Osteoblast (primary cell): Measurements from ENCODE around the gene BRSK2. TPM values are rescaled to one million over a fixed set of nuclear protein-coding genes. Genes with fewer than 3 reads are reported as not detected.

Experiments
- DNase-seq: peaks from one replicate; pipeline ENCODE4 v3.0.0; 2011; ENCODE audit warnings: low spot score, mixed read lengths; ENCODE audit not compliant: insufficient read length; ENCODE audit errors: missing footprints
- H2AFZ ChIP-seq: 2 replicates; pipeline ENCODE4 v1.6.0; 2011; ENCODE audit warnings: mild to moderate bottlenecking, low read length
- H3K27ac ChIP-seq: 2 replicates; pipeline ENCODE4 v1.5.1; 2011; ENCODE audit warnings: mild to moderate bottlenecking, low read depth, low read length, moderate library complexity
- H3K27me3 ChIP-seq: 2 replicates; pipeline ENCODE4 v1.6.0; 2012; ENCODE audit warnings: mild to moderate bottlenecking, control low read depth, inconsistent platforms, low read length, moderate library complexity; ENCODE audit not compliant: insufficient read depth
- H3K36me3 ChIP-seq: 2 replicates; pipeline ENCODE4 v1.5.1; 2011; ENCODE audit warnings: mild to moderate bottlenecking, low read length, control low read depth, moderate library complexity; ENCODE audit not compliant: insufficient read depth
- H3K4me1 ChIP-seq: 2 replicates; pipeline ENCODE4 v1.5.1; 2011; ENCODE audit warnings: mild to moderate bottlenecking, low read length, control low read depth, moderate library complexity; ENCODE audit not compliant: insufficient read depth
- H3K4me2 ChIP-seq: 2 replicates; pipeline ENCODE4 v1.6.0; 2011; ENCODE audit warnings: mild to moderate bottlenecking, low read length; ENCODE audit not compliant: insufficient read depth
- H3K4me3 ChIP-seq: fragments of 200-600 bp; sonication (generic); 3 replicates; pipeline ENCODE4 v1.5.1; 2012; ENCODE audit warnings: mild to moderate bottlenecking, low read length, inconsistent platforms; ENCODE audit not compliant: insufficient read depth
- H3K79me2 ChIP-seq: 2 replicates; pipeline ENCODE4 v1.6.0; 2012; ENCODE audit warnings: mild to moderate bottlenecking, low read length, control low read depth, inconsistent platforms; ENCODE audit not compliant: insufficient read depth
- H3K9me3 ChIP-seq: 2 replicates; pipeline ENCODE4 v1.5.1; 2011; ENCODE audit warnings: low read depth, low read length, control low read depth
- H4K20me1 ChIP-seq: 2 replicates; pipeline ENCODE4 v1.6.0; 2012; ENCODE audit warnings: mild to moderate bottlenecking, low read length, control low read depth; ENCODE audit not compliant: insufficient read depth
- total RNA-seq: library from RNA; depleted of rRNA; stranded (reverse); fragments of >200 nt; gene quantifications from 2 replicates; pipeline ENCODE4 v1.2.3, GENCODE V29; 2012
- TF ChIP-seq, protein P1 (sequence below): IDR thresholded peaks from 2 replicates; pipeline ENCODE4 v1.5.1; 2011; ENCODE audit warnings: mild to moderate bottlenecking, low read depth, low read length, moderate library complexity; ENCODE audit errors: extremely low read depth

Gene BRSK2
- total RNA-seq, 1 donor, result 0.36 TPM

DNA sequence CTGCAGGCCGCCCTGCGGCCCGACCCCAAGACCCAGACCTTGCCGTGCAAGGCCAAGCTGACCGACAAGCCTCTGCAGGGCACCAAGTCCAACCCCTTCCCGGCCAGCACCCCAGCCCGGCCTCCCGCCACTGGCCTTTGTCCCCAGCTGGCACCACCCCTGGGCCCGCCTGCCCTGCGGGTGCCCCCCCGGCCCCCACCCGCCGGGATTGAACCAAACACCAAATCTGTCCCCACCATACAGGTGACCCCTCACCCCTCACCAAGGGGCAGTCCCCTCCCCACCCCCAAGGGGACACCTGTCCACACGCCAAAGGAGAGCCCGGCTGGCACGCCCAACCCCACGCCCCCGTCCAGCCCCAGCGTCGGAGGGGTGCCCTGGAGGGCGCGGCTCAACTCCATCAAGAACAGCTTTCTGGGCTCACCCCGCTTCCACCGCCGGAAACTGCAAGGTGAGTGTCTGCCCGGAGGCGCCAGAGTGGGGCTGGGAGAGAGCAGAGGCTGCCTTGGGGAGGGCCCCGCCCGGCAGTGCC lies 60.7 kb downstream of the BRSK2 start:
- H3K27me3 ChIP-seq, result no peaks in the 10 kb centered on the region
- no peak for DNase-seq
- no peak overlapping the region for H3K4me2 ChIP-seq
- no peaks in the 10 kb centered on the region for H3K79me2 ChIP-seq
- no peaks in the 10 kb centered on the region for H4K20me1 ChIP-seq
- H3K9me3 ChIP-seq, result no peaks in the 10 kb centered on the region
- H3K4me3 ChIP-seq, result no peak overlapping the region
- TF ChIP-seq, protein P1, sequence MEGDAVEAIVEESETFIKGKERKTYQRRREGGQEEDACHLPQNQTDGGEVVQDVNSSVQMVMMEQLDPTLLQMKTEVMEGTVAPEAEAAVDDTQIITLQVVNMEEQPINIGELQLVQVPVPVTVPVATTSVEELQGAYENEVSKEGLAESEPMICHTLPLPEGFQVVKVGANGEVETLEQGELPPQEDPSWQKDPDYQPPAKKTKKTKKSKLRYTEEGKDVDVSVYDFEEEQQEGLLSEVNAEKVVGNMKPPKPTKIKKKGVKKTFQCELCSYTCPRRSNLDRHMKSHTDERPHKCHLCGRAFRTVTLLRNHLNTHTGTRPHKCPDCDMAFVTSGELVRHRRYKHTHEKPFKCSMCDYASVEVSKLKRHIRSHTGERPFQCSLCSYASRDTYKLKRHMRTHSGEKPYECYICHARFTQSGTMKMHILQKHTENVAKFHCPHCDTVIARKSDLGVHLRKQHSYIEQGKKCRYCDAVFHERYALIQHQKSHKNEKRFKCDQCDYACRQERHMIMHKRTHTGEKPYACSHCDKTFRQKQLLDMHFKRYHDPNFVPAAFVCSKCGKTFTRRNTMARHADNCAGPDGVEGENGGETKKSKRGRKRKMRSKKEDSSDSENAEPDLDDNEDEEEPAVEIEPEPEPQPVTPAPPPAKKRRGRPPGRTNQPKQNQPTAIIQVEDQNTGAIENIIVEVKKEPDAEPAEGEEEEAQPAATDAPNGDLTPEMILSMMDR, result no peak
- H3K36me3 ChIP-seq, result no peaks in the 10 kb centered on the region
- no peaks in the 10 kb centered on the region for H3K4me1 ChIP-seq
- H2AFZ ChIP-seq, result no peak overlapping the region
- H3K27ac ChIP-seq, result no peak overlapping the region

DNA sequence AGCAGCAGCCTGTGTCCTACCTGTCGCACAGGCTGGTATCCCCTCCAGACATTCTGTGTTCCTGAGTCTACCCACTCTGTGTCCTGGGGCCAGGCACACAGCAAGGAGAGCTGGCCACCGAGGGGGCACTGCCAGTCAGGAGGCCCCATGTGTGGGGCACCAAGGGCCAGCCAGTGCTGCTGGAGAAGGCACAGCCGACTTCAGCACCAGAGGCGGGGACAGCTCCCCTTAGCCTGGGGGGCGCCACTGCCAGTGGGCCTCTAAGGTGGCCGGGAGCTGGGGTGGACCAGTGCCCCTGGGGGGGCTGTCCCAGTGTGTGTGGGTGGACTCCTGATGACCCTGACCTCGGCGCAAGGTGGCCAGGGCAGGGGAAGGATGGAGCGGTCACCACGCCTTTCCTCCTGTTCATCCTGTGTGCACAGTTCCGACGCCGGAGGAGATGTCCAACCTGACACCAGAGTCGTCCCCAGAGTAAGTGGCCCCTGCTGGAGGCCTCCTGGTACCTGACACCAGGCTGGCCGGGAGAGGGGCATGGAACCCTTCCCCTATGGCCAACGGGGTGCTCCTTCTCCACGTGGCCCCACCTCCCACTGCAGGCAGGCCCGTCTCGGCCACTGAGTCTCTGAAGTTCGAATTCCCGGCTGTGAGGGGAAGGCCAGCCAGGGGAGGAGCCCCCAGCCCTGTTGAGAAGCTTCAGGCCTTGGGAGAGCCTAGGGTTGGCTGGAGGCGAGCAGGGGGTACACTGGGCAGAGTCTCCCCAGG lies 61.4 kb downstream of the BRSK2 start:
- Histone ChIP-seq H2AFZ (no peak overlapping the region), H4K20me1 (no peaks in the 10 kb centered on the region), H3K79me2 (no peaks in the 10 kb centered on the region), H3K36me3 (no peaks in the 10 kb centered on the region), H3K4me1 (no peaks in the 10 kb centered on the region), H3K27me3 (no peaks in the 10 kb centered on the region), H3K4me3 (no peak overlapping the region), H3K4me2 (no peak overlapping the region), H3K9me3 (no peaks in the 10 kb centered on the region), H3K27ac (no peak overlapping the region)
- DNase-seq, result peak; percentile 94
- TF ChIP-seq, protein P1, result no peak

DNA sequence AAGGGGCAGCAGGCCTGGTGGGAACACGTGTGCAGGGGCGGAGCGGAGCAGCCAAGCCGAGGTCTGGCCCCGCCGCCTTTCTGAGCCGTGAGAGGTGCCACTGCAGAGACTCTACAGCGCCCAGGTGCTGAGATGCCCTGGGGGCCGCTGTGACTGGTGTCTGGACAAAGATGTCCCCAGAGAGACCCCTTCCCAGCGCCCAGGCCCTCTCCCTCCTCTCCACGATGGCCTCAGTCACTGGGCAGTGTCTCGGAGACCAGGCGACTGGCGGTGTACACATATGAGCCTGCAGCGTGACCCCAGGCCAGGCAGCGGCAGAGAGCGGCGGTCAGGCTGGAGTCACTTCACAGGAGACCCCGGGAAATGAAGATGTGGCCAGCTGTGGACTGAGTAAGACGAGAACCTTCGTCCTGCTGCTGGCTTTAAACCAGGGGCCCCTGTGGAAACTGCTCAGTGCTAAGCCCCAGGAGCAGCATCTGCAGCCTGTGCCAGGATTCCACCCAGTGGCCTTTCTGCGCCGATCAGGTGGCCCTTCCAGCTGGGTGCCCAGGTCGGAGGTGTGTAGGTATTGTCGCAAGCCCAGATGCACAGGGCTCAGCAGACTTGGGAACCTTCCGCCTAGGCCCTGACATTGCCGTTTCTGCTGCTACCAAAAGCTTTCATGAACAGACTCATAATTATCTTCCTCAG lies 62.2 kb downstream of the BRSK2 start:
- no peak for DNase-seq
- no peaks in the 10 kb centered on the region for H3K79me2 ChIP-seq
- H4K20me1 ChIP-seq, result no peaks in the 10 kb centered on the region
- H3K36me3 ChIP-seq, result no peaks in the 10 kb centered on the region
- TF ChIP-seq, protein P1, result no peak
- no peak overlapping the region for H3K4me3 ChIP-seq
- H2AFZ ChIP-seq, result no peak overlapping the region
- H3K9me3 ChIP-seq, result no peaks in the 10 kb centered on the region
- H3K4me1 ChIP-seq, result no peaks in the 10 kb centered on the region
- H3K4me2 ChIP-seq, result no peak overlapping the region
- H3K27ac ChIP-seq, result no peak overlapping the region
- no peaks in the 10 kb centered on the region for H3K27me3 ChIP-seq

DNA sequence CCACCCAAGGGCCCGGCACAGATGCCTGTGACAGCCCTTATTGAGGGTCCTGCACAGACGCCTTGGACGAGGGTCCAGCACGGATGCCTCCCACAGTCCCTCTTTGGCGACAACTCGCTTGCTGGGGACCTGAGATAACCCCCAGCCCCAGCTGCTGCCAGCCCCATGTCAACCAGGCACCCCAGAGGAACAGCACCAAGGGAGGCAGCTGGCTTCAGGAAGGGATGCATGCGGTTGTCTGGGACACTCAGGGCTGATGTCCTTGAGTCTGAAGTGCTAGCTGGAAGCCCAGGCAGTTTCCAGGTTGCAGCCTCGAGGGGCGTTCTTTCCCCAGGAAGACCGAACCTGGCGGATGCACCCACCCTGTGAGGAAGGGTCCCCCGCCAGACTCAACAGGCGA lies 63.0 kb downstream of the BRSK2 start:
- Histone ChIP-seq H3K9me3 (no peaks in the 10 kb centered on the region), H3K4me2 (no peak overlapping the region), H3K79me2 (no peaks in the 10 kb centered on the region), H3K4me1 (no peaks in the 10 kb centered on the region), H2AFZ (no peak overlapping the region), H3K27me3 (no peaks in the 10 kb centered on the region), H3K4me3 (no peak overlapping the region), H3K27ac (no peak overlapping the region), H4K20me1 (no peaks in the 10 kb centered on the region), H3K36me3 (no peaks in the 10 kb centered on the region)
- peak; percentile 94 for DNase-seq
- TF ChIP-seq, protein P1, result no peak
